IMR-90 (cell line): ENCODE results near the gene LRRC40. TPM values are rescaled to one million over a fixed set of nuclear protein-coding genes. Genes with fewer than 3 reads are reported as not detected.
A peak's percentile ranks its signal among the peaks of the same experiment; 100 is the strongest.

Experiments used
- ATAC-seq: fragments of 200-7000 bp; cut with Tn5 transposase; 2 replicates; pipeline ENCODE4 v1.9.1; 2020; ENCODE audit warnings: low read depth, mild to moderate bottlenecking, moderate library complexity
- BruUV-seq: library from RNA; stranded (reverse); fragments of 400-500 nt; replicated peaks from 2 replicates; lab custom pipeline; 2021; lab: Mats Ljungman, UMichigan
- CTCF ChIA-PET: fragments of 300-600 bp; formaldehyde crosslinking; extraction: SDS; loops from one replicate; lab custom pipeline; 2021; ENCODE audit warnings: antibody characterized with exemption; lab: Yijun Ruan, JAX
- POLR2A ChIA-PET: fragments of 300-600 bp; sonication (Branson Sonifier 250); formaldehyde crosslinking; loops from one replicate; lab custom pipeline; 2022; ENCODE audit warnings: antibody characterized with exemption; ENCODE audit not compliant: unreplicated experiment; lab: Charles Lee
- DNase-seq: peaks from one replicate; pipeline ENCODE4 v3.0.0; 2013
- H2AFZ ChIP-seq: replicated peaks from 2 replicates; pipeline ENCODE3; 2013; ENCODE audit warnings: low read length, mild to moderate bottlenecking; ENCODE audit not compliant: poor library complexity
- H2AK5ac ChIP-seq: 2 replicates; pipeline ENCODE4 v1.6.1; 2013; ENCODE audit warnings: low read depth, low read length, inconsistent platforms
- H2AK9ac ChIP-seq: replicated peaks from 2 replicates; pipeline ENCODE3; 2013; ENCODE audit warnings: mild to moderate bottlenecking, low read depth, low read length, moderate library complexity; ENCODE audit not compliant: poor library complexity
- H2BK120ac ChIP-seq: 2 replicates; pipeline ENCODE4 v1.6.1; 2013; ENCODE audit warnings: low read depth, low read length, inconsistent platforms
- H2BK15ac ChIP-seq: 3 replicates; pipeline ENCODE4 v1.6.1; 2013; ENCODE audit warnings: low read depth, low read length, inconsistent platforms
- H2BK20ac ChIP-seq: 2 replicates; pipeline ENCODE4 v1.6.1; 2013; ENCODE audit warnings: low read depth, mild to moderate bottlenecking, inconsistent platforms, low read length, moderate library complexity
- H2BK5ac ChIP-seq: 2 replicates; pipeline ENCODE4 v1.6.1; 2013; ENCODE audit warnings: mild to moderate bottlenecking, low read depth, low read length, inconsistent platforms; ENCODE audit not compliant: poor library complexity, severe bottlenecking
- H3K14ac ChIP-seq: replicated peaks from 2 replicates; pipeline ENCODE4 v1.6.1; 2013; ENCODE audit warnings: low read depth, low read length, inconsistent platforms
- H3K18ac ChIP-seq: 2 replicates; pipeline ENCODE4 v1.6.1; 2013; ENCODE audit warnings: low read depth, low read length, control low read depth
- H3K23ac ChIP-seq: 2 replicates; pipeline ENCODE4 v1.6.1; 2013; ENCODE audit warnings: low read depth, low read length, inconsistent platforms
- H3K27ac ChIP-seq: 2 replicates; pipeline ENCODE4 v1.5.1; 2013; ENCODE audit warnings: mild to moderate bottlenecking, control low read depth, low read length; ENCODE audit not compliant: insufficient read depth
- H3K27me3 ChIP-seq: 2 replicates; pipeline ENCODE4 v1.6.1; 2013; ENCODE audit warnings: low read length; ENCODE audit not compliant: control insufficient read depth, insufficient read depth
- H3K36me3 ChIP-seq: 2 replicates; pipeline ENCODE4 v1.6.1; 2013; ENCODE audit warnings: low read length, mixed read lengths; ENCODE audit not compliant: control insufficient read depth, insufficient read depth
- H3K4ac ChIP-seq: 2 replicates; pipeline ENCODE4 v1.6.1; 2013; ENCODE audit warnings: low read depth, low read length, inconsistent platforms
- H3K4me1 ChIP-seq: 2 replicates; pipeline ENCODE4 v1.6.1; 2013; ENCODE audit warnings: low read length, mixed read lengths; ENCODE audit not compliant: control insufficient read depth, insufficient read depth
- H3K4me2 ChIP-seq: 2 replicates; pipeline ENCODE4 v1.6.1; 2013; ENCODE audit warnings: low read depth, mild to moderate bottlenecking, control low read depth, low read length, moderate library complexity
- H3K4me3 ChIP-seq: 2 replicates; pipeline ENCODE4 v1.5.1; 2013; ENCODE audit warnings: low read depth, mild to moderate bottlenecking, control low read depth, low read length, moderate library complexity; ENCODE audit not compliant: insufficient read depth
- H3K56ac ChIP-seq: 2 replicates; pipeline ENCODE4 v1.6.1; 2013; ENCODE audit warnings: low read length, inconsistent platforms; ENCODE audit not compliant: insufficient read depth; ENCODE audit errors: extremely low read depth
- H3K79me1 ChIP-seq, 2 experiments: 2 replicates each; pipeline ENCODE4 v1.6.1; 2013; ENCODE audit warnings: low read length in 2 of 2, inconsistent platforms in 1 of 2, low read depth in 1 of 2
- H3K9ac ChIP-seq: 2 replicates; pipeline ENCODE4 v1.6.1; 2013; ENCODE audit warnings: low read depth, low read length, control low read depth
- H3K9me1 ChIP-seq: 2 replicates; pipeline ENCODE4 v1.6.1; 2013; ENCODE audit warnings: low read length, inconsistent platforms; ENCODE audit not compliant: insufficient read depth
- H3K9me3 ChIP-seq: 2 replicates; pipeline ENCODE4 v1.6.1; 2013; ENCODE audit warnings: low read length; ENCODE audit not compliant: control insufficient read depth, insufficient read depth
- H4K20me1 ChIP-seq: 2 replicates; pipeline ENCODE4 v1.6.1; 2013; ENCODE audit warnings: low read length, inconsistent platforms; ENCODE audit not compliant: insufficient read depth
- H4K5ac ChIP-seq: 2 replicates; pipeline ENCODE4 v1.6.1; 2013; ENCODE audit warnings: mild to moderate bottlenecking, low read depth, low read length, control low read depth
- H4K8ac ChIP-seq, 2 experiments: 2 replicates each; pipeline ENCODE4 v1.6.1; 2013; ENCODE audit warnings: low read depth in 2 of 2, low read length in 2 of 2, control low read depth in 1 of 2, inconsistent platforms in 1 of 2
- H4K91ac ChIP-seq: 2 replicates; pipeline ENCODE4 v1.6.1; 2013; ENCODE audit warnings: low read depth, low read length, inconsistent platforms; ENCODE audit not compliant: insufficient read depth
- CEBPB ChIP-seq: IDR thresholded peaks from 2 replicates; pipeline ENCODE4 v1.6.1; 2012; ENCODE audit warnings: low read depth, low read length, improper control_type of control experiment
- NFE2L2 ChIP-seq: fragments of 150-350 bp; IDR thresholded peaks from 2 replicates; pipeline ENCODE4 v1.6.1; 2016; ENCODE audit warnings: low read depth, mild to moderate bottlenecking, low read length
- RCOR1 ChIP-seq: IDR thresholded peaks from 2 replicates; pipeline ENCODE4 v1.6.1; 2012; ENCODE audit warnings: mild to moderate bottlenecking, low read length, improper control_type of control experiment; ENCODE audit not compliant: insufficient replicate concordance
- dilution Hi-C: fragments of 300-500 bp; cut with HindIII; formaldehyde crosslinking; loops from one replicate; pipeline ENCODE4 v1.14.3; 2018; ENCODE audit warnings: low sequenced_read_pairs; ENCODE audit not compliant: unreplicated experiment
- in situ Hi-C: fragments of 300-500 bp; cut with MboI; formaldehyde crosslinking; loops from 3 replicates; pipeline ENCODE4 v1.14.3; 2019; ENCODE audit warnings: low sequenced_read_pairs, inconsistent platforms, mixed read lengths
- intact Hi-C: fragments of 100-400 bp; cut with micrococcal nuclease; formaldehyde crosslinking; loops from 2 replicates; pipeline ENCODE4 v1.10.0; 2022
- polyA plus RNA-seq, 3 experiments: library from polyadenylated mRNA; depleted of rRNA; stranded (reverse); fragments of >200 nt; gene quantifications; 2 replicates each; pipeline ENCODE4 v1.2.3, GENCODE V29; 2012; ENCODE audit warnings: low replicate concordance in 1 of 3
- total RNA-seq: library from RNA; depleted of rRNA; stranded (reverse); fragments of >200 nt; gene quantifications from 2 replicates; pipeline ENCODE4 v1.2.3, GENCODE V29; 2012

LRRC40 gene
- total and polyA plus RNA-seq, 2 of the 4 experiments (the other 2 are of a cell fraction) = 11.1 to 17.4 TPM

GRCh38 chr1:70211541-70211940 is 6.2 kb upstream of the LRRC40 start:
- Histone ChIP-seq H3K9ac (no peak overlapping the region), H3K14ac (no peak overlapping the region), H3K36me3 (peaks cover 18% of the 10 kb centered on the region), H4K5ac (no peak overlapping the region), H3K4ac (no peak overlapping the region), H4K8ac (no peak overlapping the region), H3K9me3 (no peaks in the 10 kb centered on the region), H3K9me1 (peaks cover 10% of the 10 kb centered on the region; the same call in 1 of the 2 replicates), H2BK15ac (no peak overlapping the region), H3K79me1 (peaks cover 5 to 36% of the 10 kb centered on the region in 2 experiments; a peak in 3 of 4 replicates), H3K4me3 (no peak overlapping the region), H2AK5ac (no peak overlapping the region), H2AK9ac (no peak overlapping the region), H3K27ac (no peak overlapping the region), H3K56ac (no peak overlapping the region), H3K18ac (no peak overlapping the region), H3K4me2 (no peak overlapping the region), H3K4me1 (peaks cover 1% of the 10 kb centered on the region; the same call in 1 of the 2 replicates), H3K27me3 (no peaks in the 10 kb centered on the region), H2AFZ (no peak overlapping the region), H3K23ac (0 out of 2 replicates have a peak overlapping the region, but pooled peaks have one; percentile 20), H2BK20ac (no peak overlapping the region), H4K91ac (no peak overlapping the region), H2BK5ac (peak overlapping the region; percentile 48), H4K20me1 (peaks cover 42% of the 10 kb centered on the region), H2BK120ac (no peak overlapping the region)
- in situ Hi-C loops = no loop called here
- POLR2A ChIA-PET = no interaction called here
- ATAC-seq = no peak
- TF ChIP-seq RCOR1 (no peak), CEBPB (peak; percentile 39; the same call in 1 of the 2 replicates), NFE2L2 (no peak)
- DNase-seq = peak; percentile 35
- dilution Hi-C loops = no loop called here
- CTCF ChIA-PET = no interaction called here
- intact Hi-C loops = no loop called here
- BruUV-seq = no TSS peak
